ELF-1 (cell line): ENCODE data around the gene PAM.
A peak's percentile ranks its signal among the peaks of the same experiment; 100 is the strongest.
"Not testable (repeated sequence)": the region's sequence is repeated elsewhere in the genome, so short reads cannot be mapped to it uniquely, and the experiment has no call there.

ENCODE experiments used
- DNase-seq: peaks from one replicate; pipeline ENCODE4 v3.0.0-alpha.2; 2016; ENCODE audit warnings: low read depth, low spot score

The PAM gene

DNA sequence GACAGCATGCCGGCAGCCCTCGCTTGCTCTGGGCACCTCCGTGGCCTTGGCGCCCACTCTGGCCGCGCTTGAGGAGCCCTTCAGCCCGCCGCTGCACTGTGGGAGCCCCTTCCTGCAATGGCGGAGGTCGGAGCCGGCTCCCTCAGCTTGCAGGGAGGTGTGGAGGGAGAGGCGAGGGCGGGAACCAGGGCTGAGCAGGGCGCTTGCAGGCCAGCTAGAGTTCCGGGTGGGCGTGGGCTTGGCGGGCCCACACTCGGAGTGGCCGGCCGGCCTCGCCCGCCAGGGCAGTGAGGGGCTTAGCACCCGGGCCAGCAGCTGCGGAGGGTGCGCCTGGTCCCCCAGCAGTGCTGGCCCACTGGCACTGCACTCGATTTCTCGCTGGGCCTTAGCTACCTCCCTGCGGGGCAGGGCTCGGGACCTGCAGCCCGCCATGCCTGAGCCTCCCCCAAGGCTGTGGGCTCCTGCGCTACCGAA is 3.2 kb upstream of the PAM start:
- not testable (repeated sequence) for DNase-seq

DNA sequence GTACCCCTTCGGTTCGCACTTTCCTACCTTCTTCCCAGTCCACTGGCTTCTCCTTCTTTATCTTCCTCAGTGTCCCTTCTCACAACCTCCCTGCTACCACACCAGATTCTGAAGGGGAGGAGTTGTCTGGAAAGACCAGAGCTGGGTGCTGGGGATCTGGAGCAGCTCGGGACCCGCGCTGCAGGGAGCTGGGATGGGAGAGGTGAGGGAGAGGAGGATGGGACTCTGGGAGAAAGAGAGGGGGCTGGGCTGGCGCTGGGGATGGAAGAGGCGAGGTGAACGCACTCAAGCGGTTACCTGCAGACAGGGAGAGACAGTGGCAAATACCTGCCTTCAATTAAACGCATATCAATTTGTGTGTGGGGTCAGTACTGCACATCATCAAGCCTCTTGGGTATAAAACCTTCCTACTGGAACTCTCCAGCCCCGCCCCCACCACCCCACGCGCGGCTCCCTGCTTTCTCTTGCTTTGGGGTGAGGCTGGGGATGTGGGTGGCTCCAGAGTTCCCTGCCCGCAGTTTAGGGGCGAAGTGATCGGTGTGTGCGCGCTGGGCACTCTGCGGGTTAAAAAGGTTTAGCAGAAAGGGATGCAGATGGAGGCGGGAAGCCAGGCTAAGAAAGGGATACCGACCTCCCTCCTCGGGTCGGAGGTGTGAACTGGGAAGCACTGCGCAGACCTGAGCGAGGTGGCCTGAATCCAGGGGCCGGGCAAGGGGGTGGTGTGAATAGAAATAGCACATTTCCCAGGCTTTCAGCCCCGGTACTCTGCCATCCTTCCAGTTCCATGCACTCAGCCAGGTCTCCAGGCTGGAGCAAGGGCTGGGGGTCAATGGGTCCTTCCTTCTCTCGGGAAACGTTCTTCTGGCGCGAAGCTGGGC is 977 bp upstream of the PAM start:
- DNase-seq: peak; percentile 71

DNA sequence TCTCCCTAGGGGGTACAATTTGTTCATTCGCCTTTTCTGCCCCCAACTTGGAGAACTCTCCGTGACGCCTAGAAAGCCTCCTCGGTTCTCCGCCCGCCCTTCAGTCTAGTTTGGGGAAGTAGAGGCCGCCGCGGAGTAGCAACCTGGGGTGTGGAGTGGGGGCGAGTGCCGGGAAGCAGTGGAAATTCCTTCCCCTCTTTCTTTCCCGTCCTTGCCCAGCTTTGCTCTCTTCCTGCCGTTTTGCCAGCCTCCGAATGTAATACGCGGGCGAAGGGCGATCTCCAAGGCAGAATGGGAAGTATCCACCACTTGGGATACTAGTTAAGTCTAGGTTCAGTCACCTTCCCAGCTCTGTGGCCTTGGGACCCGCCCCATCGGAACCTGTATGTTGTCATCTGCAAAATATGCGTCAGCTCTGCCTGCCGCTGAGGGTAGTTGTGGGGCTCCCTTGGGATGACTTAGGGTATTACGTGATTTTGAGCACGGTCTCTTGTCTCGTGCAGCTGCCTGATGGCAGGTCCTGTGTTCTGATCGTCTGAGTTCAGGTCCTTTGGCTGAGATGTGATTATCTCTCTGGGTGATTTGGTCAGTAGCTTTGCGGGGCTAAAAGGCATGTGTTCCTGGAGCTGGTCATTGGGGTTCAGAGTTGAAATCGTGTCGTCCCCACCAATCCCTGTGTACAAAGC is 724 bp downstream of the PAM start:
- peak; percentile 84 for DNase-seq

DNA sequence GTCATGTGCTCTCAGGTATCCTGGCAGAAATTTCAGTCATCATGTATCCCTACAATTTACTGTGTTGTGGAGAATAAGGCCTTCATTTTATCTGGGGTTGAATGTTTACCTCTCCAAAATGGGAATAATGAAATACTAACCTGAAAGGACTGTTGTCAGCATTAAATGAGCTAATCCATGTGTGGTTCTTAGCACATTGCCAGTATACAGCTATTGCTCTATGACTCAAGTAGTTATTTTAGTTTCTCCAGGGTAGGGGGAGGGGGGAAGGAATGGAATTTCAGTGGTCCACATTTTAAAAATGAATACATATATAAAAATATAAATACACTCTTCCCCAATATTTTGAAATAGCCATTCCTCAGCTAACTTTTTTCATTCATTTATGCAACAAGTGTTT is 3.5 kb downstream of the PAM start:
- DNase-seq: no peak

DNA sequence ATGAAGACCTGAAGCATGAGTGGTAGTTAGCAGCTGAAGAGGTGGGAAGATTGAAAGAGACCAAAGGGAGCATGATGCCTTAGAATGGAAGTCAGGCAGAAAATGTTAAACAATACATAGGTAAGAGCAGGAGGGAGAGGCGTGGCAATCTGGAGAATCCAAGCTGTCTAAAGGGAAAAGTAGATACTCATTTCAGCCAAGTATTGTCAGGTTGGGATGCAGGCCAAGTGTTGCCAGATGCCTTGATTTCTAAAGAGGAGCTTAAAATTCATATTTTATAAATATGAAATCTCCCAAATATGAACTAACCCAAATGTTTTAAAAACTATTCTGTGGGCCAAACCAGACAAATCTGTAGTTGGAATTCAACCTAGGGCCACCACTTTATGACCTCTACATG is 4.2 kb downstream of the PAM start:
- DNase-seq: no peak

DNA sequence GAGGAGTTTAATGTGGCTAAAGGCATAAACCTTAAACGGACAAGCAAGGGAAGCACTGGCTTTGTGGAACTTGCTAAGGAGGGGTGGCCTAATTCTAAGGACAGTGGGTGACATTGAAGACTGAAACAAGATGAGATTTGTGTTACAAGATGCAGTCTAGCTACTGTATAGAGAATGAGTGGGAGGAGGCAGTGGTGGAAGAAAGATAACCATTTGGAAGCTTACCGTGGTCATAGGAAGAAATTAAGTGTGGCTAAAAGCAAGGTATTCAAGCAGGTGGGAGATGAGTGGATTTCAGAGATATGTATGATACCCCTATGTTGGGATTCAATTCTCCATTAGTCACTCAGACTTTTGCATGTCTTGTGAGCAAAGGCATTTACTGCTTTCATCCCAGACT is 4.6 kb downstream of the PAM start:
- no peak for DNase-seq

DNA sequence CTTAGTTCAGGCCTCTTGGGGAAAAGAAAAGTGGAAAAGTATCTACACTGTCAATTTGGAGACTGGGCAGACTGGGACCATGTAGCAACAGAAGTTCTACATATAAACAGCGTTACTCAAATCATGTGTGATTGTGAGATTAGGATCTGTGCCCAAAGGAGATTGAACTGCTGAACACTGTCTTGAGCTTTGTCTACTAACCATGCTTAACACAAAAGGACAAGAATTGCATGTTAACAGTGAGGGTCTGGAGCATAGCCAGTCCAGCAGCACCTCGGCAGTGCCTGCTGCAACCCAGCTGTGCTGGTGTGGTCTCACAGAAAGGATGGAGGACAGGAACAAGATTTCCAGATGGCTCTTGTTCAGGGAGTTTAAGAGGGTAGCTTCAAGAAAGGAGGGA is 5.7 kb downstream of the PAM start:
- DNase-seq: no peak

DNA sequence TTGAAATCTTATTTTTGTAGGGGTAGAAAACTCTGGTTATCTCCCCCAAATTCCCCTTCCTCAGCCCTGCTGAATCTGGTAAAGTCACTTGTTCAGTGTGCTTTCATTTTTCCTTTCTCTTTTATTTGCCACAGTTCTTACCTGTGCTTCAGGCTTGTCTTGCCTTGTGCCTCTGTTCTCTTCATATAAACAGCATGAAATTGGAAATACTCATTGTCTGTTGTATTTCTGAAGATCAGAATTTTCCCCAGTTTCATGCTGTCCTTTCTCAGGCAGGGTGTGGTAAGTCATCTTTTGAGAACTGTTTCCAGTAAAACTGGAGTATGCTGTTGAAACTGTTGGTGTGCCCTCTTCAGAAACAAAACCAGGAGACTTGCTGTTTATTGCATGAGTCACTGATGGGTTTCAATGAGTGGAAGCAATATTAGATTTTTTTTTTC is 7.0 kb downstream of the PAM start:
- no peak for DNase-seq

DNA sequence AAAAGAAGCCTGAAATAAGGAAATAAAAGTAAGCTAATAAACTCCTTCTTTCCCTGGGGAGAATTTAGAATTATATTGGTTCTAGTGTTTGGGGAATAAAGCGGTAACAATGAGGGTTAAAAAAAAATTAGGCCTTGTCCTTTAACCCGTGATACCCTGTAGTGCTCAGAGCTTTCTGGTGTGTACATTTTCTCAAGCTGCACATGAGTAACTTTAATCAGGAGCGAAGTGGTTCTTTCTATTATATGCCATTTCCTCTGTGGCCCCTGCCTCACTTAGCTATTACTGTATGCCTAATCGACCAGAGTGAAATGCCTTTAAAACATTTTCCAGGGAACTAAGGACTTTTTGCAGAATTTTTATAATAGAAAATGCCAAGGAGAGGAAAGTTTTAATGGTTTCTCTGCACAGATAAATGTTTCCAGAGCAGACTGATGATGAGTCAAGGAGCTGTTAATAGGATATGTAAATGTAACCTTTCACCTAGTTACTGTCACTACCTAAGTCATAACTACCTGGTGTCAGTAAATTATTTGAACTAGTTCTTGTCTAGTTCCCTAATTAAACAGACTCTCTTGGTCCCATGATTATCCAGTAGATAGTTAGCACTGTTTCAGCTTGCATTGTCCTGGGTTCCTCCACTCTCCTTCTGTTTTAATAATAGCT is 7.6 kb downstream of the PAM start:
- DNase-seq: no peak

DNA sequence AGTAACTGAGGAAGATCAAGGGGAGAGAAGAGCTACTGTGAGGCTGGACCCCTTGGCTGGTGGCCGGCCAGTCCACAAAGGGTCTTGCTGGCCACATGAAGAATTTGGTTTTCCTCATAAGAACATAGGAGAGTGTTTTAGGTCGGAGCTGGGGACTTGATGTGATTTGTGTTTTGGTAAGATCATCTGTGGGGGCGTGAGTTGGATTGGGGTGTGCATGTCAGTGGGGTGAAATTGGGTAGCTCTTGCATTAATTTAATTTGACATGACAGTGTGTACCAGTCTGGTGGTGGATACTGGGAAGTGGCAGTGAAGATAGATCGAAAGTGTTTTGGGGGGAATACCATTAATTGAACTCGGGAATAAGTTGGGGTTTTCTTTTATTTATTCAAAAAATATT is 8.6 kb downstream of the PAM start:
- DNase-seq: no peak

DNA sequence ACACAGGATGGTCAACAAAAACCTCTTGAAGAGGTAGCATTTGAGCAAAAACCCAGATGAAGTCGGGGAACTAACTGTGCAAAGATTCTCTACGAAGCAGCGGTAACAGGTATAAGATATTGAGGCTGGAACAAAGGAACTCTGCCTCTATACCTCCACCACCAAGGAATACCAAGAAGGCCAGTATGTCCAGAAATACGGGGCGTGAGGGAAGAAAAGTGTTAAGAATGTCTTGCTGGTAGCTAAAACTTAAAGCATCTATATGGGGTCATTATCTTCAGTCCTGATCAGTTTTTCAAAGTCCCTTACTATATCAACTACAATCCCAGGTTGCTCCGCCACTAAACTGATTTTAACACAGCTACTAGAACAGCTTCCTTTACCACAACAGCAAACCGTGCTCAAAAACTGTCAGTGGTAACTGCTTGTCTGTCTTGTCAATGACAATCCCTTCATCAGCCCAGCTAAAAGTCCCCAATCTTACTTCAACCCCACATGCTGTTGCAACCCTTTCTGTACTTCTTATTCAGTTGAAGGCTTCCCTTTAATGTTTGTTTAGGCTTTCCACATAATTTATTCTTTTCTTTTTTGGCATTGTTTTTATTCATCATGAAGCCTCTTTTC is 9.4 kb downstream of the PAM start:
- DNase-seq: no peak

DNA sequence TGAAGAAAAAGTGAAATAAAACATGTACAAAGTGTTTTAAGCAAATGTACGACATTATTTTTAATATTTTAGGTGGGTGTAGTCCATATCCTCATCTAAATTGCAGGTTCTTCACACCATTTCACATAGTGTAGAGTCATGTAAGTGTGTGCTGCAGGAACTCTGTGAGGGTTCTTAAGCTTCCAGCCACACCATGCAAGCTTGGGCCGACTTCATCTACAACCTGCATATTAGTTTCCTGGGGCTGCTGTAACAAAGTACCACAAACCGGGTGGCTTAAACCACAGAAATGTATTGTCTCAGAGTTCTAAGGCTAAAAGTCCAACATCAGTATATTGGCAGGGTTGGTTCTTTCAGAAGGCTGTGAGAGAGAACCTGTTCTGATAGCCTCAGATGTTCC is 10.2 kb downstream of the PAM start:
- DNase-seq: no peak

DNA sequence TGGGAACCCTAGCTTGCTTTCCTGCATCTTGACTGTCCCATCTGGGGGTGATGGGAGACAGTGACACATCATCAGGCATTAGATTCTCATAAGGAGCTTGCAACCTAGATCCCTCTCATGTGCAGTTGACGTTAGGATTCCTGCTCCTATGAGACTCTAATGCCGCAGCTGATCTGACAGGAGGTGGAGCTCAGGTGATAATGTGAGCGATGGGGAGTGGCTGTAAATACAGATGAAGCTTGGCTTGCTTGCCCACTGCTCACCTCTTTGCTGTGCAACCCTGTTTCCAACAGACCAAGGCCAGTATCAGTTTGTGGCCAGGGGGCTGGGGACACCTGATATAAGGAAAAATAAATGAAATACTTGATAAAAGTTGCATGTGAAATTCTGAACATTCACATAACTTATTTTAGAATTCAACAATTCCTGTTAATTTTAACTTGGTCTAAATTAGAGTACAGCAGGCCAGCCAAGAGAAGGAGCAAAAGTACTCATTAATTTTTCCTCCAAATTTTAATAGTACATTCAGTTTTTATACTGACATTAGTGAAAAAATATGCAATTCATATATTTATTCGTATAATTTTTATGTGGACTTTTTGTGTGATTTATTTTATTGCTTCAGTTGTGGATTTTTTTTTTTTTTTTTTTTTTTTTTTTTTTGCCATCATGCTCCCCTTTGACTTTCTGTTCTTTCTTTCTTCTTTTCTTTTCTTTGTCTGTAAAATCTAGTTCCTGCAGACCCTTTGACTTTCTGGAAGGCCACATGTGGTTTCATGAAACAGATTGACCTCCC is 11.4 kb downstream of the PAM start:
- DNase-seq: no peak

DNA sequence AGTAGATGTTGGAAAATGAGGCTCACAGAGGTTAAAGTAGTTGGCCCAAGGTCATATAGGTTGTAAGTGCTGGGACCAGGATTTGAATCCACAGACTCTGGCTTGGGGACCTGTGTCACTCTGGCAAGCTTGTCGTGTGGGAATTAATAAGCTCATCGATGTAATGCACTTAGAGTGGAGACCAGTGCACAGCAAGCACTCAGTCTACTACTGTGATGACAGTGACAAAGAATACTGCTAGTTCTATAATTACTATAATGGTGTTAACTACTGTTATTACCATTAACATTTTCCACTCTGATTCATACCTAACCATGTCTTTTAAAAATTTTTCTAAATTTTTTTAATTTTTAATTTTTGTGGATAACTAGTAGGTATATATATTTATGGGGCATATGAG is 12.8 kb downstream of the PAM start:
- no peak for DNase-seq

DNA sequence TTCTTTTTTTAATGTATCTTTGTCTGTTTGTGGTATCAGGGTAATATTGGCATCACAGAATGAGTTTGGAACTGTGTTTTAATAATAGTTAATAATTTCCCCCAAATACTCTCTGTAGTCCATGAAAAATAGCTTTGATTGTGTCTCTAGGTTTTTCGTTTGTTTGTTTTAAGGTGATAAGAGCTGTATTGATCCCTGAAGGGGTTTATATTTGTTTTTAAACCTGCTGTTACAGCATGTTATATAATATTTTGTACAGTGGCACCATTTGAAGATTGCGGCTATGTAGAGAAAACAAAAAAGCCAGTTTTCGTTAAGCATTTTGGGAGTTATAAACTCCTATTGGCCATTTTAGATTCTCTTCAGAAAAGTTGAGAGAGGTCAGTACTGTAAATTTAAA is 15.7 kb downstream of the PAM start:
- DNase-seq: no peak

DNA sequence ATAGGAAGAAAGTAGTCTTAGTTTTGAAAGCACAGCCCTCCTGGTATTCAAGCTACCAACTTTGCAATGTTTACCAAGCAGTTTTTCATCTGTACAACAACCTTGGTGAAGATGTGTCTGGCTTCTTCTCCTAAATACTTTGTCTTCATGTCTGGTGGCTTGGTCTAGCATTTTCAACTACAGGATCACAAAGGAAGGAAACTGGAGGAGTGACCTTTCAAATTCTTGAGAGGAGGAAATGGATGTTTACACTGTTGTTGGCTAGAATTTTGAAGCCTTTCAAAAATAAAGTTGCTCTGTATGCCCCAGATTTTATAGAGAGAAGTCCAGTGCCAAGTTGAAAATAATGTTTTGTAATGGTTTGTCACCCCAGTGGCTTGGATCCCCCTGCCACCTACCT is 16.3 kb downstream of the PAM start:
- no peak for DNase-seq

DNA sequence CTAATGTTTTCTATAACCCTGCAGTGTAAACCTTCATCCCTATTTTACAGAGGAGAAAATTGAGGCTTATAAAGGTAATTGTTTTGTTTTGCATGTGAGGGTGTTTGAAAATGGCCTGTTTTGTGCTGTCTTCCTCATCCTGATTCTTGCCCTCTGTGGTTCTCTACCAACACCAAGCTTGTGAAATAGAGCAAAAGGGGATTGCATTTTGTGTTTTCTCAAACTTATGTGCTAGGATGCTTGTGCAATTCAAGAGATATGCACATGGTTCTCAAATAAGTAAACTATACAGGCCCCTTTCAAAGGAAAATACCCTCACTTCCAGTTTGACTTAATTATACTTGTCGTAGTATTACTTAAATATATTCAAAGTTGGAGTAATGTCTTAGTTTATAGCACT is 17.2 kb downstream of the PAM start:
- DNase-seq: no peak

DNA sequence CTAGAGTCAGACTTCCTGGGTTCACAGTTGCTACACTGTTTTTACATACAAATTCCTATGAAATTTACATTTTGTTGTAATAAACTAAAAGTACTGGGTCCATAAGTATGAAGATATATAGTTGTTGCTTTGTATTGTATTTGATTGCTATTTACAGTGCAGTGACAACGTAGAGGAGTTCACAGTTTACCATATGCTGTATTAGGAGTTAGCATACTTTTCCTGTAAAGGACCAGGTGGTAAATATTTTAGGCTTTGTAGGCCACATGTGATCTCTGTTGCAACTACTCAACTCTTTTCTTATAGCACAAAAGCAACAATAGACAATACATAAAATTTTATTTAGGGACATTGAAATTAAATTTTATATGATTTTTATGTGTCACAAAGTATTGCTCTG is 18.0 kb downstream of the PAM start:
- DNase-seq: no peak

DNA sequence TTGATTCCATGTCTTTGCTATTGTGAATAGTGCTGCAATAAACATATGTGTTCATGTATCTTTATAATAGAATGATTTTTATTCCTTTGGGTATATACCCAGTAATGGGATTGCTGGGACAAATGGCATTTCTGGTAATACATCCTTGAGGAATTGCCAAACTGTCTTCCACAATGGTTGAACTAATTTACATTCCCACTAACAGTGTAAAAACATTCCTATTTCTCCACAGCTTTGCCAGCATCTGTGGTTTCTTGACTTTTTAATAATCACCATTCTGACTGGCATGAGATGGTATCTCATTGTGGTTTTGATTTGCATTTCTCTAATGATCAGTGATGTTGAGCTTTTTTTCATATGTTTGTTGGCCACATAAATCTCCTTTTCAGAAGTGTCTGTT is 20.7 kb downstream of the PAM start:
- not testable (repeated sequence) for DNase-seq

DNA sequence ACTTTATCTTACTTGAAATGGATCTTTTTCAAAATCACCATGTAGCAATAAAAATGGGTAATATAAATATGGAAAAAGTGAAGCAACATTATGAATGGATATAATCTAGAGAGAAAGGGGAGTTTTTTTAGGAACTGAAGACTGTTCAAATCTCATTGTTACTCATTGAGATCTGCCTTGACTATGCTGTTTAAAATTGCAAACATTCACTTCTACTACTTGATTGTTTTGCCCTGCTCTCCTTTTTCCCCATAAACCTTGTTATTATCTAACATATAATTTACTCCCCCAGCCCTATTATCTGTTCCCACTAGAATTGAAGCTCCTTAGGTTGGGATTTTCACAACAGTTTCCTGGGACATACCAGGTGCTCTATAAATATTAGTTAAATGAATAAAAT is 22.0 kb downstream of the PAM start:
- no peak for DNase-seq

DNA sequence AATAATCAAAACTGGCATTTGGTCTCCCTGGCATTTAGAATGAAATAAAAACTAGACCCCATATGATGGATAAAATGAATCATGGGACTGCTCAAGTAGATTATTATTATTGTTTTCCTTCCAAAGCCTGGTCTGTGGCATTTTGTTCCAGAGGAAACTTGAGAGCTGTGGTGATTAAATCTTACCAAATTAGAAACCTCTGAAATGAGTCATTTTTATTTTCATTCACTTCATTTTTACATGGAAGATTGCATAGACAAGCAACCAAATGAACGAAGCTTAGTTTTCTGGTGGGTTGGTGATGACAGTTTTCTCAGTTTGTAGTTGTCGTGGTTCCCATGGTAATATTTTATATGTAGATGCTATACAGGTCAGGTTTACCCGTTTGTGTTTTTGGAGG is 23.4 kb downstream of the PAM start:
- no peak for DNase-seq
